Stimulated activated CD8-positive, alpha-beta memory T cell treated with anti-CD3 and anti-CD28 coated beads, Interleukin-12 subunit alpha, Interleukin-12 subunit beta, amount 100 ng/mL, for 24 hours (primary cell): ENCODE data around the gene RNF39.
A peak's percentile ranks its signal among the peaks of the same experiment; 100 is the strongest.
"Not testable (repeated sequence)": the region's sequence is repeated elsewhere in the genome, so short reads cannot be mapped to it uniquely, and the experiment has no call there.

ENCODE experiments used
- DNase-seq: peaks from one replicate; pipeline ENCODE4 v3.0.0-alpha.2; 2020; ENCODE audit errors: extremely low read depth

Gene RNF39, protein sequence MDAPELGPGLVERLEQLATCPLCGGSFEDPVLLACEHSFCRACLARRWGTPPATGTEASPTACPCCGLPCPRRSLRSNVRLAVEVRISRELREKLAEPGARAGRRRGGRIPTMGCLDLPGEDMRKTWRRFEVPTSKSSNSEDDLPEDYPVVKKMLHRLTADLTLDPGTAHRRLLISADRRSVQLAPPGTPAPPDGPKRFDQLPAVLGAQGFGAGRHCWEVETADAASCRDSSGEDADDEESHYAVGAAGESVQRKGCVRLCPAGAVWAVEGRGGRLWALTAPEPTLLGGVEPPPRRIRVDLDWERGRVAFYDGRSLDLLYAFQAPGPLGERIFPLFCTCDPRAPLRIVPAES

DNA sequence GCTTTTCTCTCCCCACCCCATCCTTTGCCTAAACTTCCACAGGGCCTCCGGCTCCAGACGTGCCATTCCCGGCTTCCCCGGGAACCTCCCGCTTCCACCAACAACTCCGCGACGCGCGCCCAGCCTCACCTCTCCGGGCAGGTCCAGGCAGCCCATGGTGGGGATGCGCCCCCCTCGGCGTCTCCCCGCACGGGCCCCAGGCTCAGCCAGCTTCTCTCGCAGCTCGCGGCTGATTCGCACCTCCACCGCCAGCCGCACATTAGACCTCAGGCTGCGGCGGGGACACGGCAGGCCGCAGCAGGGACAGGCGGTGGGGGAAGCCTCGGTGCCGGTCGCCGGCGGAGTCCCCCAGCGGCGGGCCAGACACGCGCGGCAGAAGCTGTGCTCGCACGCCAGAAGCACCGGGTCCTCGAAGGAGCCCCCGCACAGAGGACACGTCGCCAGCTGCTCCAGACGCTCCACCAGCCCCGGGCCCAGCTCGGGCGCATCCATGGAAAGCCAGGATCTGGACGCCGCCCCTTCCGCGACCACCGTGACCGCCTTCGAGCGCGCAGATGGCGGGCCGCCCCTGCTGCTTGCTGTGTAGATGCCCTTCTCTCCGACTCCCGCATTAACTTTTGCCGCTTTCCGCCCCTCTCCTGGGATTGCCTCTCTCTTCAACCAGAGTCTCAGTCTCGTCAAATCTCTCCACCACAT lies at the start of gene RNF39:
RNF39 (minus strand) TSS at position 676 of the 696 bp plus-strand sequence; CDS start at position 492, 184 bp downstream.
- no peak for DNase-seq

GRCh38 chr6:30122515-30122914 lies 46.9 kb upstream of the RNF39 start:
- DNase-seq = no peak

- no peak for DNase-seq
Observed at GRCh38 chr6:30121446-30122366, 46.1 kb upstream of the RNF39 start.

- not testable (repeated sequence) for DNase-seq
Observed at GRCh38 chr6:30118691-30119090, 43.1 kb upstream of the RNF39 start.

- DNase-seq = no peak
Observed at GRCh38 chr6:30116724-30117123, 41.2 kb upstream of the RNF39 start.

DNA sequence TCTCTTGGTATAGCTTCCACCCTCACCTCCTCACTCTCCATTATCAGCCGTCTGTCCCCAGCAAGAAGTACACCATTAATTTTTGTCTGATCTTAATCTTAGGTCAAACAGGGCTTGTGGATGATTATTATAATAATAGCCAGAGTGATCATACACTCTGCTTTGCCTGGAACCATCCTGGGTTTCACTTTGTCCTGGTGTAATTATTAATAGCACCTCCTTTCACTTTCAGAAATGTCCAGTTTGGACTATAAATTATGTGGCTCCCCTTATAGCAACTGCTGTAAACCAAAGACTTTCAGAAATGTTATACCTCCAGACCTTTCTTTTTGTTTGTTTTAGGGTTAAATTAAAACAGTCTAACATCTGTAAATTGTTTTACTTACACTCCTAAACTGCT lies 38.3 kb upstream of the RNF39 start:
- no peak for DNase-seq

DNA sequence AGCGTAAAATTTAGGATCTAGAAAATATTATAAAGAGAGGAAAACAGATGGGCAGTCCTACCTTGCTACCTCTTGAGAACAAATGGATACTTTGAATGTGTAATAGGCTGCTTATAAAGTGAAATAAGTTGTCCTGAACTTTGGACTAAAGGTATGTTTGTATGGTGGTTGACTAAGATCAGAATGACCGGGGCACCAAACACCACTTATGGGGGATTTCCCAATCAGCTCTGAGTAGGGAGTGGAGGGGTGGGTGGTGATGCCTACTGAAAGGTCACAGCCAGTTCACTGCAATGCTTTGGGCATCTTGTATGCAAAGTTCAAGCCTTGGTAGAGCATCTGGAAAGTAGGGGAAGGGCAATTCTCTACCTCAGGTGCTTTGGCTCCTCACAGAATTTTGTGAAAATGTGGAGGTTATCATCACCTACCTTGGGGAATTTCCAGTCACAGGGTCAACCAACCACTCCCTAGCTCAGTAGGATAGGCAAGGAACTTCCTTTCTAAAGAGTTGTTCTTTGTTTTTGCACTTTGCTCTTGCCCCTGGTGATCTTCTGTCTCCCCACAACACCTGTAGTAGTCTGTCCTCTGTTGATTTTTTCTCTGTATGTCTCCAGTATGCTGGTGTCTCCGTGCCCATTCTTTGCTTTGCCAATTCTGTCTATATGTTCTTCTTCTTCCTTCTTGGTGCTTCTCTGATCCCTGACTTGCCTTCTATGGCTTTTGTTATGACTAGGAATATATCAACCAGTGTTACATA lies 37.6 kb upstream of the RNF39 start, which contains the start of gene TRIM31:
TRIM31 (minus strand) TSS at position 88 of the 757 bp plus-strand sequence. CDS start 285 bp downstream, outside the sequence.
- DNase-seq = no peak

GRCh38 chr6:30112402-30112994 lies 36.9 kb upstream of the RNF39 start:
- DNase-seq = no peak

DNA sequence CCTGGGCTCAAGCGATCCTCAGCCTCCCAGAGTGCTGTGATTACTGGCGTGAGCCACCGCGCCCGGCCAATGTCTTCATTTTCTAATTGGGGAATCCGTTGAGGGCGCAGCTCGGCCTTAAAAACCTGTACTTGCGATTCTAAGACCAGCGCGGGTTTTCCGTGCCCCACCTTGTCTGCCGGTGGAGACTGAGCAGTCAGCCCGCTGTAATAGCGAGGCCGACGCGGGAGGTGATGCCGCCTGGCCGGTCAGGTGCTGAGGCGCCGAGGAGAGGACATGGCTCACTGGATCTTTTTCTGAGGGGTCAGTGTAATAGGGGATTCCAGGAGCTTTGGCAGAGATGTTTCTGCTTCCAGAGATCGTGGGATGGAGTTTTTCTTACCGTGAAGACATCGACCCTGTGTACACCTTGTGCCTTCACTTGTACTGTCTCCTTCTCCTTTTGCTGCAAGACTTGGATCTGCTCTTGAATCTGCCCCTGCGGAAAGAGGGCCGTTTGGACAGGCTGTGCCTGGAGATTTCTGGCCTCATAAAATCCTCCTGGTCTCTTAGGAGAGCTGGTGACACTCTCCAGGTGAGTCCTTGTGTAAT lies 35.8 kb upstream of the RNF39 start:
- DNase-seq = no peak

DNA sequence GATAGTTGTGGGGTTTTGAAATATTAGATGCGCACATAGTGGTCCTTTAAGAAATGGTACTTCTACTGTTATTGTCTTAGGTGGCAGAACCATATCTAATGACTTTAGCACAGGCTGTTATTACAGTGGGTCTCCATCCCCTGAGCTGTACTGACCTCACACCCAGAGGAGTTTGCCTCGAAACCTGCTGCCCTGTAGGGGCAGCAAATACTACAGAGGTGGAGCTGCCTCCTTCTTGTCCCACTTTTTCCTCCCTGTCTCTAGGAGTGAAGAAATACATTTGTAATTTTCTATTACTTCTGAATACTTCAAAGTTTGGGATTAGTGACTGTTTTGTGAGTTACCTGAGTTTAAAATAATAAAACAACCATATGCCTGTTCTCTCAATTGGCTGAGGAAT lies 29.1 kb upstream of the RNF39 start:
- DNase-seq = no peak

GRCh38 chr6:30103872-30104179 lies 28.3 kb upstream of the RNF39 start:
- DNase-seq = no peak

- DNase-seq = peak; percentile 52
Observed at GRCh38 chr6:30102970-30103871, 27.7 kb upstream of the RNF39 start.

DNA sequence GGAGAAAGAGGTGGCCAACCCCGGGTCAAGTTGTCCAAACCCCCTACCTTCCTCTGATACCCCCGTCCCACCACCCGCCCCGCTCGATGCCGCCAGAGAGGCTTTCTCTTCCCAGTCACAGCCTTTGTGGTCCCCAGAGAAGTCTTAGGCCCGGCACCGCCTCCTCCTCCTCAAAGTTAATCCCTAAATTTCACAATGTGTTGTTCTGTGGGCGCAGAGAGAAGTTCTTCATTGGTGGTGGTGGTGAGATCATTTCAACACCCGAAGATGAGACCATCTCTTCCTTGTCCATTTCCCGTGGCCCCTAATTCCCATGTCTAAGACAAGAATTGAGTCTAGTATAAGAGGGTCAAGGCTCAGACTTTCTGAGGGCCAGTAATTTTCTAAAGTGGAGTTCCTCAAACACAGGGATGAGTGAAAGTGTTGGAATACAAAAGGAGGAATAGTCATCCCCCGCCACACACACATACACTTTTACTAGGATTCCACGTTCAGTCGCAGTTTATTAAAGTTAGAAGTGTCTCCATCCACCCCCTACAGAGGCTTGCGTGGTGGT lies 26.9 kb upstream of the RNF39 start:
- DNase-seq = no peak

DNA sequence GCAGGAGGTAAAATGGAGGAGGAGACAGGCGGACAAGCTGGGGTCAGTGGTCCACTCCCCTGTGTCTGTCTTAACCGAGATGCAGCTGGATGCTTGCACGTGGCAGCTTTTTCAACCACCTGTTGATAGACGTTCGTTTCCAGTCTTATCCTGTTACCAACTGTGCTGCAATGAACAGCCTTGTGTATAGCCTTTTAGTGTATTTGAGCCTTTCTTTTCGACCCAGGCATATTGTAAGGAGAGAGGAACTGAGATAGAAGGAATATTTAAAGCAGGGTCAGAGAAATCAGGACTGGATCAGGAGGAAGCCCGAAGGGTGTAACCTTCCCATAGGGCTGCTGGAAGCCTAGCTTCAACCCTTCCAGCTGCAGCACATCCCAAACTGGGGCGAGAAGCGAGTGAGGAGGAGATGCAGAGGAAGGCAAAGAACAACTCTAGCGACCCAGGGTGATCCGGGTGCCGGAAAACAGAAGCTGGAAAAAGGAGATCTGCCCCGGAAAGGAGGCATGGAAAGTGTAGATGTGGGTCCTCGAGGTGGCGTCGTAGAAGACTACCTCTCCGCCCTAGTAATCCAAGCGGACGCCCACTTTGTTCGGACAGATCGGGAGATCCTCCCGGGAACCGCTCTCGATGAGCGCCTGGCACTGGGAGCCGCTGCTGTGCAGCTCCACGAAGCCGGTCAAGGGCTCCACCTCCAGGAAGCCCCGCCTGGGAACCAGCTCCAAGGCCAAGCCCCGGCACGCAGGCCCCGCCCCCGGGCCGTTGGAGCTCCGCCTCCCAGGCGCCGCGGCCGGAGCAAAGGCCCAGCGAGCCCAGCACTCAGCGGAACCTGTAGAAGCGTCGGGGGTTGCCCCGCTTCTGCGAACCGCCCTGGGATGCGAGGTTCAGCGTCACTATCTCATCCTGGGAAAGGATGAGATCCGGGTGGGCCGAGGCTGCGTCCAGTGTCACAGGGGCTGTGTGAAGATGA lies 26.2 kb upstream of the RNF39 start:
- peak; percentile 28 for DNase-seq

DNA sequence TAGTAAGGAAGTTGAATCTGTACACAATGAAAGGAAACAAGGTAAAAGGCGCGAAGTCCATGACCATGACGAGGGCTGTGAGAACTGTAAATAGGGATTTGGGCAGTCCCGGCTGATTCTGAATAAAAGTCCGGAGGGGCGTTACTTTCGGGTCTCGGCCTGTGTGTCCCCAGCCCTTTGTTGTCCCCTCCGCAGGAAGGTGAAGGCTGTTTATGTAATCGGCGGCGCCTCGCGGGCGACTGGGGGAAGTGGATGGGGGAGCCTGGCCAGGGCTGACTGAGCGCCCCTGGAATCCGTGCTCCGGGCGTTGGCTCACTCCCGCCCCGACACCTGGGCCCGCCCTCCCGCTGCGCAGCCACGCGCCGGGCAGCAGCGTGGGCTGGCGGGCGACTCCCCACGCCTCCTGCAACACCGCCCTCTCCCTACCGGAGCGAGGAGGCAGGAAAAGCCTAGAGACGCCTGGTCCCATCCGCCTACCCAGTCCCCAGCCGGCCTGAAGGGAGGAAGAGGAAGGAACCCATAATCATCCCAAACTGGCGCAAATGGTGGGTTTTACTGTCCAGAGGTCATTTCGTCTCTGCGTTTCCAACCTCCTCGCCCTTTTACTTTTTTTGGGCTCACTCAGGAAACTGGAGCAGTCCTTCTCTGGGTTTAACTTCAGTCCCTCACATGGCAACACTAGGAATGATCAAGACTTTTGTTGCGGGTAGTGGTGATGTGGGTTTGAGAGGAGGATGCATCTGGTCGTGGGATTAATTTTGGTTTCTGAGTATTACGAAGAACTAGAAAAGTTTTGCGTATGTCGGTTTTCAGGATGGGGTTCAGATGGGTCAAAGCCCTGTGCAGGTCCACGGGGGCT lies 25.2 kb upstream of the RNF39 start:
- DNase-seq = no peak

DNA sequence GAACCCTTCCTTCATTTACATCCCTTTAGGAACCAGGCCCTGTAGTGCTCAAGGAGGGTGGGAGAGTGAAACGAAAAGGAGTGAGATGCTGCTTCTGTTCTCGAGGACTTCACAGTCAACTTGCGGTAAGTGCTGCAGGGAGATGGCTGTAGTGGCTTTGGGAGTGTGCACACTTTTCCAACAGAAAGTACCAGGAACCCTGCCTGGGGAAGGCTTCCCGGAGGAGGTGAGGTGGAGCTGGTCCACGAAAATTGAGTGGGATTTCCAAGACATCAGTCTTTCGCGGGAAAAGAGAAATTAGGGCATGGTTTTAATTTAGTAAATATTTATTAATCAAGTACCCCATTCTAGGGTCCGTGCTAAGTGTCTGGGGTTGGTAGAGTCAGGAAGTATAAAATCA lies 24.6 kb upstream of the RNF39 start:
- no peak for DNase-seq
